GM18951 (cell line): ENCODE measurements around the gene ATP5PD.

Experiments
- POLR2A ChIP-seq: IDR thresholded peaks from 4 replicates; pipeline ENCODE4 v1.6.1; 2011; ENCODE audit warnings: mild to moderate bottlenecking; ENCODE audit not compliant: insufficient read length, insufficient read depth; ENCODE audit errors: extremely low read depth
- in situ Hi-C: fragments of 300-500 bp; cut with MboI; formaldehyde crosslinking; loops from one replicate; pipeline ENCODE4 v1.12.0; 2022; ENCODE audit warnings: low sequenced_read_pairs, mixed read lengths, inconsistent platforms; ENCODE audit not compliant: unreplicated experiment

Gene ATP5PD

DNA sequence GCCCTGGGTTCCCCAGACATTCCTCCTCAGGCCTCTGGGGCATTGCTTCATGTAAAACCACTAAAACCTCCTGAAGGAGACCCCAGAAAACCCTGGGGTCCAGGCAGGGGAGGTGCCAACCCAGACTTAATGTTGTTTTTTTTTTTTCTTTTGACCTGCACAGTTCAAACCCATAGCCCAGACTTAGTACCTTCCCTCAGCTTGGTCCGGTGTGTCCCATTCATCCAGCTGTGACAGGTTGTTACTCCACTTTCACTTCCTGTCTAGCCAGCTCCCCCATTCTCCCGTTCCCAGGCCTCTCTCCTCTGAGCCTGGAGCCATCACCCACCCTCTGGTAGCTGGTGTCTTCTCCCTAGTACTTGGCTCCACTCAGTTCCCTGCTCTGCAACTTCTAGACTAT is 54.5 kb downstream of the ATP5PD start:
- no peak for TF ChIP-seq POLR2A
- in situ Hi-C loops = no loop called here

DNA sequence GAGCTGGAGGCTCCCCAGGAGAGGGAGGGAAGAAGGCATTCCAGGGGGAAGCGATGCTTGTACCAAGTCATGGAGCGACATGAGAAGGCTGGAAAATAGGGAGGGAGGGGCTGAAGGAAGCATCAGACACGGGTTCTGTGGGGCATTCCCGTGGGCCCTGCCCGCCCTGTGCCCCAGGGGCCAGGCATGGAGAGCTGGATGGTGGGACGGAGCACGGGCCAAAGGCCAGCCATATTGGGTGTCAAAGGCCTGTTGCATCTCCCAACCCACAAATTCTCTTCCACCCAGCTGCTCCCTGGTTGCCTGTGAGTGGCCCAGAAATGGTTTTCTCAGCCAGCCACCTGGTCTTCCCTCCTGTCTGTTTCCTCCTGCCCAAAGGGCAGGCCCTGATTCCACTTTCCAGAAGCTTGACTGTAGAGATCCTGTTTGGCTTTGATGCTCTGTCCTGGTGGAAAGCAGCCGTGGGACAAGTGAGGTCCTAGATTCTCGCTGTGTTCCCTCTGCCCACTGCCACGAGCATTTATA is 56.1 kb downstream of the ATP5PD start:
- in situ Hi-C loops = no loop called here
- TF ChIP-seq POLR2A = no peak
